GM13977 (cell line): Measurements from ENCODE around the gene ENDOG.
"Not testable (repeated sequence)": the region's sequence is repeated elsewhere in the genome, so short reads cannot be mapped to it uniquely, and the experiment has no call there.

Experiments used
- DNase-seq: peaks from one replicate; pipeline ENCODE4 v3.0.0; 2012; ENCODE audit warnings: low spot score
- CTCF ChIP-seq: IDR thresholded peaks from 2 replicates; pipeline ENCODE4 v1.5.1; 2012; ENCODE audit warnings: mild to moderate bottlenecking, control low read depth; ENCODE audit not compliant: insufficient read depth; ENCODE audit errors: extremely low read depth, missing control alignments
- in situ Hi-C: fragments of 300-500 bp; cut with MboI; formaldehyde crosslinking; loops from one replicate; pipeline ENCODE4 v1.12.0; 2022; ENCODE audit warnings: low sequenced_read_pairs, low pct_unique_long_range_greater_than_20kb, mixed read lengths, inconsistent platforms; ENCODE audit not compliant: unreplicated experiment

The ENDOG gene

GRCh38 chr9:128787659-128788058, 30.6 kb upstream of the ENDOG start:
- in situ Hi-C loops = no loop called here
- TF ChIP-seq CTCF = no peak
- DNase-seq = no peak

- DNase-seq = no peak
- in situ Hi-C loops = no loop called here
- no peak for TF ChIP-seq CTCF
These were observed 29.9 kb upstream of the ENDOG start for GRCh38 chr9:128788445-128788844.

- DNase-seq = no peak
- TF ChIP-seq CTCF = no peak
- in situ Hi-C loops = no loop called here
These were observed 27.8 kb upstream of the ENDOG start for GRCh38 chr9:128790536-128790935.

- in situ Hi-C loops = no loop called here
- TF ChIP-seq CTCF = no peak
- DNase-seq = no peak
These were observed 26.2 kb upstream of the ENDOG start for GRCh38 chr9:128792134-128792533.

GRCh38 chr9:128792978-128793686, 25.2 kb upstream of the ENDOG start:
- no peak for DNase-seq
- in situ Hi-C loops = no loop called here
- TF ChIP-seq CTCF = no peak

GRCh38 chr9:128794961-128795360, 23.3 kb upstream of the ENDOG start:
- in situ Hi-C loops, DNase-seq: not testable (repeated sequence)

GRCh38 chr9:128798896-128799295, 19.4 kb upstream of the ENDOG start:
- no peak for DNase-seq
- in situ Hi-C loops = no loop called here
- no peak for TF ChIP-seq CTCF
